ENCODE measurements around the gene C1S. TPM values are rescaled to one million over a fixed set of nuclear protein-coding genes. Genes with fewer than 3 reads are reported as not detected.
A peak's percentile ranks its signal among the peaks of the same experiment; 100 is the strongest.

C1S gene
- total RNA-seq, 1 donor from 2014 or later = 47.3 TPM

GRCh38 chr12:7079826-7080125, 19.3 kb downstream of the C1S start:
- Mint-ChIP-seq H3K4me3 (no peak overlapping the region), H3K4me1 (peaks cover 4% of the 10 kb centered on the region), H3K9me3 (peaks cover 6% of the 10 kb centered on the region), H3K27me3 (ENCODE audit: low read depth) (peaks cover 8% of the 10 kb centered on the region), H3K27ac (peak overlapping the region; percentile 75), H3K36me3 (peaks cover 16% of the 10 kb centered on the region)
- no peak for DNase-seq (ENCODE audit: low spot score in 2 of 2, unreplicated experiment in 2 of 2)
- TF ChIP-seq CTCF (IDR thresholded peaks at IDR 0.05; ENCODE audit: unreplicated experiment) = no peak

GRCh38 chr12:7081037-7081436, 20.5 kb downstream of the C1S start:
- no peak for TF ChIP-seq CTCF (IDR thresholded peaks at IDR 0.05; ENCODE audit: unreplicated experiment)
- Mint-ChIP-seq H3K27ac (no peak overlapping the region), H3K4me3 (no peak overlapping the region), H3K9me3 (peaks cover 6% of the 10 kb centered on the region), H3K36me3 (peaks cover 16% of the 10 kb centered on the region), H3K4me1 (peaks cover 4% of the 10 kb centered on the region), H3K27me3 (ENCODE audit: low read depth) (peaks cover 2% of the 10 kb centered on the region)
- no peak for DNase-seq (ENCODE audit: low spot score in 2 of 2, unreplicated experiment in 2 of 2)

GRCh38 chr12:7083125-7083524, 22.6 kb downstream of the C1S start:
- peaks cover 4% of the 10 kb centered on the region for H3K4me1 Mint-ChIP-seq

GRCh38 chr12:7089196-7089871, 28.8 kb downstream of the C1S start:
- Mint-ChIP-seq H3K9me3 (no peaks in the 10 kb centered on the region), H3K27me3 (ENCODE audit: low read depth) (no peaks in the 10 kb centered on the region), H3K27ac (no peak overlapping the region), H3K4me1 (peaks cover 13% of the 10 kb centered on the region), H3K4me3 (no peak overlapping the region), H3K36me3 (peaks cover 9% of the 10 kb centered on the region)
- DNase-seq (ENCODE audit: low spot score in 2 of 2, unreplicated experiment in 2 of 2) = no peak
- TF ChIP-seq CTCF (IDR thresholded peaks at IDR 0.05; ENCODE audit: unreplicated experiment) = no peak

More at GRCh38 chr12:7083125-7083524, 22.6 kb downstream of the C1S start:
- no peak for DNase-seq (ENCODE audit: low spot score in 2 of 2, unreplicated experiment in 2 of 2)
- H3K9me3 Mint-ChIP-seq = peaks cover 6% of the 10 kb centered on the region
- H3K4me3 Mint-ChIP-seq = no peak overlapping the region
- no peak for TF ChIP-seq CTCF (IDR thresholded peaks at IDR 0.05; ENCODE audit: unreplicated experiment)
- H3K36me3 Mint-ChIP-seq = peaks cover 24% of the 10 kb centered on the region
- no peaks in the 10 kb centered on the region for H3K27me3 Mint-ChIP-seq (ENCODE audit: low read depth)
- H3K27ac Mint-ChIP-seq = no peak overlapping the region

- Mint-ChIP-seq H3K4me3 (no peak overlapping the region), H3K27ac (no peak overlapping the region)
- DNase-seq (ENCODE audit: low spot score in 2 of 2, unreplicated experiment in 2 of 2) = no peak
These were observed 29.9 kb downstream of the C1S start for GRCh38 chr12:7090222-7090998.

More at GRCh38 chr12:7090222-7090998, 29.9 kb downstream of the C1S start:
- Mint-ChIP-seq H3K9me3 (no peaks in the 10 kb centered on the region), H3K4me1 (peaks cover 13% of the 10 kb centered on the region), H3K36me3 (peaks cover 9% of the 10 kb centered on the region), H3K27me3 (ENCODE audit: low read depth) (no peaks in the 10 kb centered on the region)
- no peak for TF ChIP-seq CTCF (IDR thresholded peaks at IDR 0.05; ENCODE audit: unreplicated experiment)
